HCT116 (cell line): ENCODE measurements around the gene PAIP1. TPM values are rescaled to one million over a fixed set of nuclear protein-coding genes. Genes with fewer than 3 reads are reported as not detected.
"Not testable (repeated sequence)": the region's sequence is repeated elsewhere in the genome, so short reads cannot be mapped to it uniquely, and the experiment has no call there.

Source experiments
- ATAC-seq: fragments of 200-7000 bp; cut with Tn5 transposase; 2 replicates; pipeline ENCODE4 v1.9.1; 2020; ENCODE audit warnings: mild to moderate bottlenecking, moderate library complexity
- BruUV-seq: library from RNA; stranded (reverse); fragments of 400-500 nt; replicated peaks from 2 replicates; lab custom pipeline; 2021; lab: Mats Ljungman, UMichigan
- CTCF ChIA-PET: fragments of 300-600 bp; sonication (Branson Sonifier 250); formaldehyde crosslinking; loops from one replicate; lab custom pipeline; 2021; ENCODE audit warnings: antibody characterized with exemption; lab: Charles Lee
- POLR2A ChIA-PET: fragments of 300-600, 350-600 bp; sonication (Branson Sonifier 250); formaldehyde crosslinking; loops from one replicate; lab custom pipeline; 2021; ENCODE audit warnings: antibody characterized with exemption; lab: Charles Lee
- RAD21 ChIA-PET, 2 experiments: fragments of 300-600 bp; sonication (Branson Sonifier 250); formaldehyde crosslinking; loops; one replicate each; lab custom pipeline; 2023; ENCODE audit warnings: low total read pairs in 2 of 2; ENCODE audit not compliant: uncharacterized antibody in 2 of 2, unreplicated experiment in 2 of 2, low non-redundant PET in 1 of 2; lab: Charles Lee
- DNase-seq: peaks from one replicate; pipeline ENCODE4 v3.0.0-alpha.2; 2010; ENCODE audit warnings: low read depth, low spot score
- H2AFZ ChIP-seq: fragments of 200-600 bp; shearing (Covaris generic), sonication (generic); 2 replicates; pipeline ENCODE4 v1.6.1; 2017; ENCODE audit warnings: low read depth, mixed run types, mixed read lengths, antibody characterized with exemption, low read length; ENCODE audit not compliant: poor library complexity, severe bottlenecking
- H3K27ac ChIP-seq: 2 replicates; pipeline ENCODE4 v1.5.1; 2012; ENCODE audit warnings: low read depth, low read length
- H3K27me3 ChIP-seq: fragments of 200-600 bp; sonication (generic); 2 replicates; pipeline ENCODE4 v1.6.1; 2016; ENCODE audit warnings: mixed run types, low read length, mixed read lengths; ENCODE audit not compliant: insufficient read depth
- H3K36me3 ChIP-seq, 2 experiments: fragments of 200-500 bp in 1 of 2; fragments of 200-600 bp in 1 of 2; sonication (Bioruptor generic) in 1 of 2; sonication (generic) in 1 of 2; 2 replicates each; pipeline versions ENCODE4 v1.5.1 to v1.6.1; 2014 to 2016; ENCODE audit warnings: low read length in 2 of 2, inconsistent platforms in 1 of 2, mixed read lengths in 1 of 2, mixed run types in 1 of 2; ENCODE audit not compliant: insufficient read depth in 2 of 2, control insufficient read depth in 1 of 2
- H3K4me1 ChIP-seq, 2 experiments: fragments of 200-600 bp in 1 of 2; sonication (generic) in 1 of 2; 2 replicates each; pipeline versions ENCODE4 v1.5.1 to v1.6.1; 2012 to 2017; ENCODE audit warnings: low read length in 2 of 2, inconsistent platforms in 1 of 2, mild to moderate bottlenecking in 1 of 2, mixed read lengths in 1 of 2, mixed run types in 1 of 2, moderate library complexity in 1 of 2; ENCODE audit not compliant: insufficient read depth in 2 of 2, control insufficient read depth in 1 of 2
- H3K4me2 ChIP-seq: fragments of 200-600 bp; sonication (generic); 2 replicates; pipeline ENCODE4 v1.6.1; 2017; ENCODE audit warnings: mixed run types, low read length, mixed read lengths
- H3K4me3 ChIP-seq, 2 experiments: fragments of 200-600 bp in 1 of 2; sonication (generic) in 1 of 2; replicated peaks in 1 of 2; 2 replicates each; pipeline ENCODE4 v1.5.1; 2011 to 2016; ENCODE audit warnings: low read length in 2 of 2, control low read depth in 1 of 2, low read depth in 1 of 2, mild to moderate bottlenecking in 1 of 2, mixed read lengths in 1 of 2, mixed run types in 1 of 2
- H3K79me2 ChIP-seq: fragments of 200-600 bp; sonication (generic); 2 replicates; pipeline ENCODE4 v1.6.1; 2017; ENCODE audit warnings: mild to moderate bottlenecking, mixed run types, low read length, moderate library complexity, mixed read lengths; ENCODE audit not compliant: insufficient read depth
- H3K9ac ChIP-seq: fragments of 200-600 bp; sonication (generic); 2 replicates; pipeline ENCODE4 v1.6.1; 2016; ENCODE audit warnings: low read length, mixed read lengths
- H3K9me2 ChIP-seq: fragments of 200-600 bp; sonication (generic), shearing (Covaris generic); 2 replicates; pipeline ENCODE4 v1.6.1; 2017; ENCODE audit warnings: mixed run types, mild to moderate bottlenecking, moderate library complexity; ENCODE audit not compliant: insufficient read depth
- H3K9me3 ChIP-seq, 2 experiments: fragments of 200-500 bp in 1 of 2; fragments of 200-600 bp in 1 of 2; sonication (Bioruptor generic) in 1 of 2; sonication (generic) in 1 of 2; 2 replicates each; pipeline ENCODE4 v1.6.1; 2014 to 2017; ENCODE audit warnings: low read length in 2 of 2, mixed read lengths in 2 of 2, inconsistent platforms in 1 of 2, low read depth in 1 of 2, mild to moderate bottlenecking in 1 of 2, mixed run types in 1 of 2, moderate library complexity in 1 of 2; ENCODE audit not compliant: control insufficient read depth in 1 of 2, insufficient read depth in 1 of 2
- H4K20me1 ChIP-seq: fragments of 200-600 bp; sonication (generic), shearing (Covaris generic); 2 replicates; pipeline ENCODE4 v1.6.1; 2017; ENCODE audit warnings: mixed run types, mild to moderate bottlenecking, moderate library complexity; ENCODE audit not compliant: insufficient read depth
- POLR2A ChIP-seq: IDR thresholded peaks from 2 replicates; pipeline ENCODE4 v1.7.0; 2011; ENCODE audit warnings: borderline replicate concordance; ENCODE audit not compliant: insufficient read depth, insufficient read length; ENCODE audit errors: extremely low read depth
- YY1 ChIP-seq: IDR thresholded peaks from 2 replicates; pipeline ENCODE4 v1.6.1; 2011; ENCODE audit warnings: low read length, low read depth, moderate library complexity, mild to moderate bottlenecking; ENCODE audit not compliant: insufficient replicate concordance; ENCODE audit errors: extremely low read depth
- ZFX ChIP-seq: fragments of 450-650 bp; IDR thresholded peaks from 2 replicates; pipeline ENCODE4 v1.6.1; 2017
- intact Hi-C: fragments of 100-400 bp; cut with micrococcal nuclease; formaldehyde crosslinking; loops from 2 replicates; pipeline ENCODE4 v1.10.0; 2022
- total RNA-seq: library from RNA; stranded (reverse); gene quantifications from one replicate; pipeline ENCODE4 v1.2.1, GENCODE V29; 2021; ENCODE audit not compliant: unreplicated experiment

Gene PAIP1
- total RNA-seq, 1 experiment from 2014 or later: 83.8 TPM

DNA sequence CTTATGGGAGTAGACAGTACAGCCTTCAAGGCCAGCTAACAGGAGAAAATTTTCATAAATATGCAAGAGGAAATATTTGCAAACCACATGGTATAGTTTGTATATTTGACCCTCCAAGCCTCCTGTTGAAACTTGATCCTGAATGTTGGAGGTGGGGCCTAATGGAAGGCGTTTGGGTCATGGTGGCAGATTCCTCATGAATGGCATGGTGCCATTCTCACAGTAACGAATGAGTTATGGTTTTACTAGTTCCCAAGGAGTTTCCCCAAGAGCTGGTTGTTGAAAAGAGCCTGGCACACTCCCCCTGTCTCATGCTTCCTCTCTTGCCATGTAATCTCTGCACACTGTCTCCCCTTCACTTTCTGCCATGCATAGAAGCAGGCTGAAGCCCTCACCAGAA is 3.3 kb upstream of the PAIP1 start:
- Histone ChIP-seq H3K4me3 (no peak overlapping the region), H4K20me1 (no peaks in the 10 kb centered on the region), H3K4me2 (no peak overlapping the region), H2AFZ (no peak overlapping the region), H3K27me3 (no peaks in the 10 kb centered on the region), H3K9me2 (no peaks in the 10 kb centered on the region), H3K79me2 (peaks cover 13% of the 10 kb centered on the region), H3K4me1 (peaks cover 8 to 18% of the 10 kb centered on the region in 2 experiments), H3K9me3 (no peaks in the 10 kb centered on the region), H3K27ac (no peak overlapping the region), H3K36me3 (no peaks in the 10 kb centered on the region), H3K9ac (no peak overlapping the region)
- TF ChIP-seq POLR2A (peak; percentile 10), YY1 (no peak)
- no peak for DNase-seq
- BruUV-seq: no TSS peak
- CTCF ChIA-PET: no interaction called here
- ATAC-seq: no peak
- RAD21 ChIA-PET: no interaction called here
- intact Hi-C loops: no loop called here
- POLR2A ChIA-PET: no interaction called here

DNA sequence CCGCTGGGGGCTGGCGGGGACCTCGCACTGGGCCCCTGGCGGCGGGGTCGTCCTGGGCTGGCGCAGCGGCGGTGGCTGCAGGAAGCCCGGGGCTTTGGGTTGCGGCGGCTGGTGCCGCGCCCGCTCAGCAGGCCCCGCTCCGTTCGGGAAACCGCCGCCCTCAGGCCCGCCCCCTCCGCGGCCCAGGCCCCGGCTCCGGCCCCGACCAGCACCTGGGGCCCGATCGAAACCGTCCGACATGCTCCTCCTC is 345 bp downstream of the PAIP1 start:
- peaks cover 49% of the 10 kb centered on the region for H3K79me2 ChIP-seq
- peak; percentile 64 for ATAC-seq
- H4K20me1 ChIP-seq: not testable (repeated sequence)

More for the DNA sequence above, 345 bp downstream of the PAIP1 start:
- peak overlapping the region; percentile 81 to 84 for H3K4me3 ChIP-seq
- CTCF ChIA-PET, H3K9me2 ChIP-seq, BruUV-seq, H3K27me3 ChIP-seq, DNase-seq, RAD21 ChIA-PET, H3K9me3 ChIP-seq, H2AFZ ChIP-seq: not testable (repeated sequence)
- TF ChIP-seq ZFX (peak; percentile 99), POLR2A (peak; percentile 39)
- H3K36me3 ChIP-seq: peaks cover 20 to 26% of the 10 kb centered on the region in 2 experiments; a peak in 3 of 4 replicates
- peak overlapping the region; percentile 77 for H3K9ac ChIP-seq
- peak overlapping the region; percentile 97 for H3K27ac ChIP-seq
- peaks cover 10 to 18% of the 10 kb centered on the region in 2 experiments for H3K4me1 ChIP-seq
- peak overlapping the region; percentile 94 for H3K4me2 ChIP-seq
- intact Hi-C loops: loop anchor here (5.0 kb wide), 1 partner anchor 74 kb away; the partner anchor contains the start of gene TMEM267
- POLR2A ChIA-PET: interaction anchor here (1.0 kb wide), 1 partner anchor 73 kb away, joined by 3 read pairs; the partner anchor contains the start of gene TMEM267
